Testis (tissue), 3 donors: ENCODE results near the gene ASIC4. TPM values are rescaled to one million over a fixed set of nuclear protein-coding genes. Genes with fewer than 3 reads are reported as not detected.

Source experiments
- DNase-seq: peaks from one replicate; pipeline ENCODE4 v3.0.0-alpha.2; 2019
- H3K27ac ChIP-seq, 2 donors: fragments of 200-600 bp; sonication (generic); one replicate each; pipeline ENCODE4 v1.5.1; 2019
- H3K27me3 ChIP-seq: fragments of 200-600 bp; sonication (generic); one replicate; pipeline ENCODE4 v1.5.1; 2019
- H3K36me3 ChIP-seq: fragments of 200-600 bp; sonication (generic); one replicate; pipeline ENCODE4 v1.5.1; 2017; ENCODE audit warnings: low read depth; ENCODE audit errors: missing control alignments
- H3K4me1 ChIP-seq: fragments of 200-600 bp; sonication (generic); one replicate; pipeline ENCODE4 v1.5.1; 2019
- H3K4me3 ChIP-seq, 2 donors: fragments of 200-600 bp; sonication (generic); one replicate each; pipeline ENCODE4 v1.5.1; 2017 to 2019
- H3K9me3 ChIP-seq: fragments of 200-600 bp; sonication (generic); one replicate; pipeline ENCODE4 v1.5.1; 2017
- CTCF ChIP-seq, 3 experiments: fragments of 450-650 bp in 2 of 3; fragments of 200-600 bp in 1 of 3; sonication (generic) in 1 of 3; IDR thresholded peaks; one replicate each; pipeline ENCODE4 v1.5.1; 2016 to 2019; ENCODE audit warnings: antibody characterized with exemption in 3 of 3, mild to moderate bottlenecking in 2 of 3, moderate library complexity in 1 of 3
- POLR2A ChIP-seq: fragments of 450-650 bp; IDR thresholded peaks from one replicate; pipeline ENCODE4 v1.6.1; 2017; ENCODE audit warnings: antibody characterized with exemption, mild to moderate bottlenecking, moderate library complexity
- WGBS, 2 donors: methylation state at CpG; one replicate each; pipeline ENCODE4 v1.1.5; 2018; 5-methylcytosine and 5-hydroxymethylcytosine counted together
- intact Hi-C: fragments of 100-400 bp; cut with DNase I; formaldehyde crosslinking; loops from one replicate; pipeline ENCODE4 v1.15.1; 2023; ENCODE audit warnings: low total_unique reads
- polyA plus RNA-seq: library from polyadenylated mRNA; stranded (reverse); fragments of 350-450 nt; fragmentation: Illumina TruSeq; extraction: RNeasy Lipid Tissue Mini Kit (QIAGEN cat#74804); gene quantifications from one replicate; pipeline ENCODE4 v1.2.3, GENCODE V29; 2014; ENCODE audit warnings: low read depth, low replicate concordance; ENCODE audit not compliant: insufficient read depth
- total RNA-seq, 2 donors: library from RNA; depleted of rRNA; stranded (reverse); fragments of >200 nt; gene quantifications; one replicate each; pipeline ENCODE4 v1.2.3, GENCODE V29; 2016

Gene ASIC4
- total and polyA plus RNA-seq, 3 donors from 2014 or later = 1.5 to 4.6 (median 2.0) TPM

GRCh38 chr2:219560037-219560892 lies 46.0 kb downstream of the ASIC4 start:
- no peak for DNase-seq
- WGBS, 2 donors = 55 to 62% methylated on average over 3 to 8 of the region's 8 CpGs
- intact Hi-C loops = no loop called here
- Histone ChIP-seq H3K4me1 (peaks cover 9% of the 10 kb centered on the region), H3K9me3 (no peaks in the 10 kb centered on the region), H3K4me3 (no peak overlapping the region), H3K36me3 (no peaks in the 10 kb centered on the region), H3K27ac (no peak overlapping the region), H3K27me3 (no peaks in the 10 kb centered on the region)
- TF ChIP-seq POLR2A (no peak), CTCF (IDR thresholded peaks at IDR 0.05) (peak in 2 of 3 experiments; percentile 53 to 94)

GRCh38 chr2:219560893-219561178 lies 46.6 kb downstream of the ASIC4 start:
- no peak for DNase-seq
- intact Hi-C loops = no loop called here
- H3K36me3 ChIP-seq = no peaks in the 10 kb centered on the region

DNA sequence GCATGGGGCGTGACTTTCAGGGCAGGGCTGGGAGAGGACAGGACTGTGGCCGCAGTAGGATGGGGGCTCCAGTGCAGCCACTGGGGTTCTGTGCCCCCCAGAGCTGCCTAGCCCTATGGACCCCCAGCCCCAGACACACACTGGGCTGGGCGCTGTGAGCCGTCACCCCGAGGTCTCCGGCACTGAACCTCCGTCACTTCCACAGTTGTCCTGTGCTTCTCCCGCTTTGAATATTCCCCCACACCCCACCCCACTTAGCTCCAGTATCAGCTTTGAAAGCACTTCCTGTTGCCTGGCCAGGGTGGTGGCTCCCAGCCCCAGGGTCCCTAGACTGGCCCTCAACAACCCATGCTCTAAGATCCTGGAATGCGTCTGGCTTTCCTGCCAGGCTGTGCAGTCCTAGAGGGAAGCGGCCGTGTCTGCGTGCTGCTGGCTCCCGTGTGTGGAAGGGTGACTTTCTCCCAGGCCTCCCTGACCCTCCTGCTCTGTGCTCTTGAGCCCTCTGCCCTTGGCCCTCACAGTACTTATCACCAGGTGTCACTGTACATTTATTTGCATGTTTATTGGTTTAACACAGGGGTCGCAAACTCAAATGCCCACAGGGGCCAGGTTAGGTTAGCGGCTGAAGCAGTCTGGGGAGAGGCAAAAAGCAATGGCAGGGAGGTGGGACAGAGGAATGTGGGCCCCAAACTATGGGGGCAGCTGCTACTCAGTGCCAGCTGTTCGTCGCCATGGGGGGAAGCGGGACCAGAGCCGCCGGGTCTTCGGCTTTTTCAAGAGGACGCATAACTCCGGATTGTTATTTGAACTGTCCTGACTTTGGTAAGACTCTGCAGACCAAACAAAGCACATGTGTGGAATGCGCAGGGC lies 47.1 kb downstream of the ASIC4 start:
- peaks cover 9% of the 10 kb centered on the region for H3K4me1 ChIP-seq
- H3K9me3 ChIP-seq = no peaks in the 10 kb centered on the region
- no peaks in the 10 kb centered on the region for H3K36me3 ChIP-seq
- TF ChIP-seq CTCF (IDR thresholded peaks at IDR 0.05) (no peak), POLR2A (no peak)
- WGBS, 2 donors = 80 to 84% methylated on average over 13 to 24 of the region's 24 CpGs
- no peaks in the 10 kb centered on the region for H3K27me3 ChIP-seq
- DNase-seq = no peak
- H3K4me3 ChIP-seq = no peak overlapping the region
- intact Hi-C loops = no loop called here
- H3K27ac ChIP-seq = no peak overlapping the region

More at GRCh38 chr2:219560893-219561178, 46.6 kb downstream of the ASIC4 start:
- 67 to 84% methylated on average over 1 to 3 of the region's 3 CpGs for WGBS, 2 donors
- Histone ChIP-seq H3K27me3 (no peaks in the 10 kb centered on the region), H3K4me3 (no peak overlapping the region), H3K27ac (no peak overlapping the region), H3K9me3 (no peaks in the 10 kb centered on the region), H3K4me1 (peaks cover 9% of the 10 kb centered on the region)
- TF ChIP-seq POLR2A = no peak
- TF ChIP-seq CTCF (IDR thresholded peaks at IDR 0.05) = no peak

DNA sequence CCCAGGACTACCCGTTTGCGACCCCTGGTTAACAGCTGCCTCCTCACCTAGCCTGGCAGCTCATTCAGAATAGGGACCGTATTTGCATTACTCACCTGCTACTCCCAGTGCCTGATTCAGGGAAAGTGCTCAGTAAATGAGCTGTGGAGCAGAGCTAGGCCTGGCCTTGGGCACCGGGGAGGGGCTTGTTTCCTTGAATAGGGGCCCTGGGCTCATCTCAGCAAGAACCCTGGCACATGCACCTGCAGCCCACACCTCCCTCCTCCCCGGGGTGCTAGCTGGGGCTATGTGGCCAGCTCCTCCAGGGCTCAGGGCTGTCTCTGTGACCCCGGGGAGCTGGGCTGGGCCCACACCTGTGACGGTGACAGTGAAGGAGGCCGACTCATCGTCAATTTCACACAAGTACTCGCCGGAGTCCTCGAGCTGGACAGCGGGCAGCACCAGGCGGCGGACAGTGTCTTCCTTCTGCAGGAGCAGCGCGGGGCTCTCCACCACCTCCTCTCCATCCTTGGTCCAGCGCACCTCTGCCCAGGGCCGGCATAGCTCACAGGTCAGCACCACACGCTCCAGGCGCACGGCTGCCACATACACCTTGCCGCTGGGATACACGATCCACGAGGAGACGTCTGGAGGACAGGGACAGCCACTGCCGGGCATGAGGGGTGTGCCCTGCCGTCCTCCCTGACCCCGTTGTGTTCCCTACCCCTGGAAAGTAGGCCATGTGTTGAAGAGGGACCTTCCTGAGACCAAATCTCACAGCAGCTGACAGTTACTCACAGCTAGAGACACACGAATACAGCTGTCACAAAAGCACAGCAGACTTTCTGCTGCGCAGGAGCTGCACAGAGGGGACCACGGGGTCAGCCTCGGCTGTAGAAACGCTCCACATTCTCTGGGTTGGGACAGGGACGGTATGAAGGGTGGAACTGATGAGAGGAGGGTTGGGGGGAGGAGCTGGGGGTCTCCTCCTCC lies 48.1 kb downstream of the ASIC4 start:
- H3K36me3 ChIP-seq = no peaks in the 10 kb centered on the region
- intact Hi-C loops = no loop called here
- 81 to 82% methylated on average over 6 to 35 of the region's 35 CpGs for WGBS, 2 donors

More for the DNA sequence above, 48.1 kb downstream of the ASIC4 start:
- Histone ChIP-seq H3K4me3 (no peak overlapping the region), H3K27ac (no peak overlapping the region), H3K9me3 (no peaks in the 10 kb centered on the region), H3K4me1 (peaks cover 9% of the 10 kb centered on the region), H3K27me3 (no peaks in the 10 kb centered on the region)
- DNase-seq = no peak
- TF ChIP-seq CTCF (IDR thresholded peaks at IDR 0.05) (no peak), POLR2A (no peak)
